ENCODE data around the gene ZNF605. TPM values are rescaled to one million over a fixed set of nuclear protein-coding genes. Genes with fewer than 3 reads are reported as not detected.
A peak's percentile ranks its signal among the peaks of the same experiment; 100 is the strongest.

ZNF605 gene
- total and polyA plus RNA-seq, 7 experiments from 2014 or later = 0.98 to 17.8 (median 8.3) TPM

DNA sequence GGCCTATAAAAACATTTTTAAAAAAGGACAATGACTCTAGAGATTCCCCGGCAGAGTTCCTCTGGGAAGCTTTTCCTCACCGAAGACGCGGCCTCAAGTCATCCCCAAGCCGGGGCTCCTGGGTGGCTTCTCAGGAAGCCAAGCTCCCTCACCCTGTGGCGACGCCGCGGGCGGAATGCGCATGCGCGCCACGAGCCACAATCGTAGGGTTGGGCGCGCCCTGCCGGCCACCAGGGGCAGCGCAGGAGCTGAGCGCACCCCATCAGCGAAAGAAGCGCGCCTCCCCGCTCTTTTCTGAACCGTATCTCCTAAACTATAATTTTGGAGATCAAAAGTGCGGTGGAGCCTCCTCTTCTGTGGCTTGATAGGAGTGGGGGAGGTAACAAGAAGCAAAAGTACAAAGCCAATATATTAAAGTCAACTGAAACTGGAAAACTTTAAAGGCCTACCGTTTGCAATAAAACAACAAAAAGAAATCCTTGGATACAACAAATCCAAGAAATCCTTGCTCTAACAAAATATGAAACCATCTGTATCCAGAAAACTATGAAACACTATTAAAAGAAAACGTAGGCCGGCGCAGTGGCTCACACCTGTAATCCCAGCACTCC, 51.3 kb downstream of the ZNF605 start:
- peaks cover 0 to 10% (median 0%) of the 10 kb centered on the region in 11 donors for H3K9me3 Mint-ChIP-seq
- ATAC-seq = peak; percentile 47
- no peaks in the 10 kb centered on the region for H3K9me3 ChIP-seq (ENCODE audit: control insufficient read depth in 2 of 3, low read length in 3 of 3)
- CTCF ChIA-PET = interaction anchor here (0.6 to 2.3 kb wide), 11 partner anchors 18 to 140 kb away, joined by 3 to 29 read pairs (median 4); partner anchors contain the start of genes CHFR and GOLGA3
- intact Hi-C loops (cut with micrococcal nuclease) = loop anchor here (1.0 to 2.0 kb wide), 7 partner anchors 18 to 137 kb away; partner anchors contain the start of gene CHFR (in 1 of the 2)
- H3K4me3 ChIP-seq (ENCODE audit: low read length) = no peak overlapping the region
- peak; percentile 84 to 97 (median 90) for DNase-seq
- peaks cover 0 to 8% (median 0%) of the 10 kb centered on the region in 5 donors for H3K36me3 Mint-ChIP-seq
- no peak overlapping the region for H3K27ac ChIP-seq (ENCODE audit: low read depth, low read length)
- H3K4me1 ChIP-seq (ENCODE audit: control insufficient read depth in 2 of 2, insufficient read depth in 2 of 2, low read length in 2 of 2) = no peaks in the 10 kb centered on the region
- no peaks in the 10 kb centered on the region for H3K27me3 ChIP-seq (ENCODE audit: control insufficient read depth in 2 of 2, insufficient read depth in 2 of 2, low read length in 2 of 2)
- H3K36me3 ChIP-seq (ENCODE audit: control insufficient read depth in 2 of 3, insufficient read depth in 3 of 3, low read length in 3 of 3) = no peaks in the 10 kb centered on the region
- peaks cover 0 to 29% (median 0%) of the 10 kb centered on the region in 5 donors for H3K27me3 Mint-ChIP-seq
- POLR2A ChIA-PET = interaction anchor here (0.9 to 2.4 kb wide), 7 partner anchors 16 to 143 kb away, joined by 3 to 13 read pairs (median 9); partner anchors contain the start of genes CHFR and GOLGA3
- peaks cover 4 to 34% (median 17%) of the 10 kb centered on the region in 7 donors for H3K4me1 Mint-ChIP-seq
- H3K27ac Mint-ChIP-seq = peak overlapping the region; percentile 40 to 91 (median 73)
- H3K4me3 Mint-ChIP-seq = peak overlapping the region; percentile 37 to 76 (median 66)

- Histone ChIP-seq H3K27me3 (ENCODE audit: control insufficient read depth in 2 of 2, insufficient read depth in 2 of 2, low read length in 2 of 2) (no peaks in the 10 kb centered on the region), H3K27ac (ENCODE audit: low read depth, low read length) (no peak overlapping the region), H3K4me3 (ENCODE audit: low read length) (no peak overlapping the region), H3K4me1 (ENCODE audit: control insufficient read depth in 2 of 2, insufficient read depth in 2 of 2, low read length in 2 of 2) (no peaks in the 10 kb centered on the region), H3K9me3 (ENCODE audit: control insufficient read depth in 2 of 3, low read length in 3 of 3) (no peaks in the 10 kb centered on the region), H3K36me3 (ENCODE audit: control insufficient read depth in 2 of 3, insufficient read depth in 3 of 3, low read length in 3 of 3) (no peaks in the 10 kb centered on the region)
- H3K27ac Mint-ChIP-seq = no peak overlapping the region
- POLR2A ChIA-PET = no interaction called here
- no peaks in the 10 kb centered on the region for H3K27me3 Mint-ChIP-seq
- H3K9me3 Mint-ChIP-seq = peaks cover 0 to 12% (median 0%) of the 10 kb centered on the region in 11 donors
- no peak for ATAC-seq
- CTCF ChIA-PET = no interaction called here
- DNase-seq = no peak
- H3K4me3 Mint-ChIP-seq = no peak overlapping the region
- H3K4me1 Mint-ChIP-seq = peaks cover 0 to 4% (median 0%) of the 10 kb centered on the region in 7 donors
- H3K36me3 Mint-ChIP-seq = peaks cover 0 to 7% (median 0%) of the 10 kb centered on the region in 5 donors
- intact Hi-C loops (cut with micrococcal nuclease) = no loop called here
Observed at GRCh38 chr12:132899033-132899432, 57.1 kb downstream of the ZNF605 start.

- H3K4me3 Mint-ChIP-seq = peak overlapping the region; percentile 35 to 100 (median 95)
- H3K4me1 ChIP-seq (ENCODE audit: control insufficient read depth in 2 of 2, insufficient read depth in 2 of 2, low read length in 2 of 2) = peaks cover 9% of the 10 kb centered on the region in 2 donors
- CTCF ChIA-PET = no interaction called here
- intact Hi-C loops (cut with micrococcal nuclease) = loop anchor here in 1 of 2 donors (5.0 kb wide), 1 partner anchor 127 kb away; the partner anchor contains the start of gene ANKLE2
- peak overlapping the region; percentile 77 to 100 (median 99) for H3K27ac Mint-ChIP-seq
- ATAC-seq = no peak
- no peak for DNase-seq
- H3K36me3 Mint-ChIP-seq = peaks cover 0 to 47% (median 13%) of the 10 kb centered on the region in 5 donors
- no peaks in the 10 kb centered on the region for H3K27me3 ChIP-seq (ENCODE audit: control insufficient read depth in 2 of 2, insufficient read depth in 2 of 2, low read length in 2 of 2)
- no peak overlapping the region for H3K4me3 ChIP-seq (ENCODE audit: low read length)
- POLR2A ChIA-PET = interaction anchor here (1.1 to 1.4 kb wide), 3 partner anchors 15 to 55 kb away, joined by 4 to 5 read pairs (median 5); no protein-coding TSS in a partner anchor
- H3K4me1 Mint-ChIP-seq = peaks cover 14 to 42% (median 29%) of the 10 kb centered on the region in 7 donors
- no peaks in the 10 kb centered on the region for H3K36me3 ChIP-seq (ENCODE audit: control insufficient read depth in 2 of 3, insufficient read depth in 3 of 3, low read length in 3 of 3)
- H3K9me3 Mint-ChIP-seq = peaks cover 0 to 19% (median 0%) of the 10 kb centered on the region in 11 donors
- no peaks in the 10 kb centered on the region for H3K27me3 Mint-ChIP-seq
- H3K27ac ChIP-seq (ENCODE audit: low read depth, low read length) = peak overlapping the region; percentile 94
- no peaks in the 10 kb centered on the region for H3K9me3 ChIP-seq (ENCODE audit: control insufficient read depth in 2 of 3, low read length in 3 of 3)
Observed at GRCh38 chr12:132888852-132889251, 67.3 kb downstream of the ZNF605 start.

DNA sequence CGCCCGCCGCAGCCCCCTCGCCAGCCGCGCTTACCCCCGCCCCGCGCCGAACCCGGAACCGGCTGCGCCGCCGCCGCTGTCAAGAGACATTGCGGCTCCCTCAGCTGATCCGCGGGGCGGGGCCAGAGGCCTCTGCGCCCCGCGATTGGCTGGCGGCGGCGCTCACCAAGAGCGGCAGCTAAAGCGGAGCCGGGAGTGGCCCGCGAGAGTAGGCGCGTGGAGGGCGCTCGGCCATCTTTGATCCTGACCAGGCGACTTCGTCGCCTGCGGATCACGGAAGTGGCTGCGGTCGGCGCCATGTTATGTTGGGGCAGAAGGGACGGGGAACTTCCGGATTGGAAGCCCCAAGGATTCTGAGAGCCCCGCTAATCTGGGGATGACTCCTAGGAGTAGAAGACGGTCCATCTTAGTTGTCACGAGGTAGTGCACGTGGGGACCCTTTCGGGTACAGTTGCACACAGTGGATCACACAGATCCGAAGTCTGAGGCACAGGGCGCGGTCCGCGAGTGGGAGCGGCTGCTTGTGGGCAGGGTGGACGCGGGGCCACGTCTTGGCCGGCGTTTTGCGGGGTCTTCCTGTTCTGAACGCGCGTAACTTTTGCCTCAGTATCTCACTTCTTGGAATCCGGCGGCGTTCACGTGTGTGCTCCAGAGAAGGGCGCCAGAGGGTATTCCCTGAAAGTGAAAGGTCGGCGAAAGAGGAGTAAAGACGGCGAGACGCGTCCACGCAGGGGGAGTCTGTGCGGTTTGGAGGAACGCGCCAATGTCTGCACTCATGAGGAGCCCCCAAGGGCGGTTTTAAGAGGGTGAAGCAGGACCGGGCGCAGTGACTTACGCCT, 68.4 kb downstream of the ZNF605 start, which contains the start of gene CHFR:
Gene CHFR, minus strand, starts transcription at position 93 of the 839 bp plus-strand sequence. CDS start 277 bp downstream, outside the sequence.
- ATAC-seq = peak; percentile 99
- peaks cover 14 to 50% (median 32%) of the 10 kb centered on the region in 7 donors for H3K4me1 Mint-ChIP-seq
- CTCF ChIA-PET = interaction anchor here (0.6 to 2.0 kb wide), 4 partner anchors 14 to 24 kb away, joined by 3 to 8 read pairs (median 4); no protein-coding TSS in a partner anchor

GRCh38 chr12:132886529-132887477, 69.3 kb downstream of the ZNF605 start:
- H3K36me3 ChIP-seq (ENCODE audit: control insufficient read depth in 2 of 3, insufficient read depth in 3 of 3, low read length in 3 of 3) = peaks cover 0 to 7% (median 0%) of the 10 kb centered on the region in 3 experiments
- H3K27ac ChIP-seq (ENCODE audit: low read depth, low read length) = peak overlapping the region; percentile 68
- no peaks in the 10 kb centered on the region for H3K9me3 ChIP-seq (ENCODE audit: control insufficient read depth in 2 of 3, low read length in 3 of 3)
- Mint-ChIP-seq H3K27ac (peak overlapping the region; percentile 65 to 100 (median 88)), H3K4me1 (peaks cover 19 to 60% (median 40%) of the 10 kb centered on the region in 7 donors), H3K9me3 (peaks cover 0 to 19% (median 0%) of the 10 kb centered on the region in 11 donors), H3K4me3 (peak overlapping the region; percentile 83 to 100 (median 97)), H3K27me3 (no peaks in the 10 kb centered on the region), H3K36me3 (peaks cover 6 to 63% (median 14%) of the 10 kb centered on the region in 5 donors)
- intact Hi-C loops (cut with micrococcal nuclease) = loop anchor here (1.0 to 5.0 kb wide), 15 partner anchors 14 to 294 kb away; partner anchors contain the start of genes ZNF10 (in 2 of the 2), ZNF140 (in 2 of the 2), ZNF26 (in 2 of the 2) and ZNF268 (in 2 of the 2)
- DNase-seq (peak in 1 of 9 donors; percentile 18), ATAC-seq (peak; percentile 3)
- H3K4me1 ChIP-seq (ENCODE audit: control insufficient read depth in 2 of 2, insufficient read depth in 2 of 2, low read length in 2 of 2) = peaks cover 9% of the 10 kb centered on the region in 2 donors
- CTCF ChIA-PET = interaction anchor here (0.6 to 2.0 kb wide), 4 partner anchors 13 to 25 kb away, joined by 3 to 8 read pairs (median 4); no protein-coding TSS in a partner anchor
- peak overlapping the region; percentile 55 for H3K4me3 ChIP-seq (ENCODE audit: low read length)
- POLR2A ChIA-PET = interaction anchor here (0.7 to 2.9 kb wide), 19 partner anchors 14 to 193 kb away, joined by 3 to 25 read pairs (median 6); partner anchors contain the start of genes GOLGA3 and ZNF26
- no peaks in the 10 kb centered on the region for H3K27me3 ChIP-seq (ENCODE audit: control insufficient read depth in 2 of 2, insufficient read depth in 2 of 2, low read length in 2 of 2)

More for the DNA sequence above, 68.4 kb downstream of the ZNF605 start, which contains the start of gene CHFR:
- peaks cover 6 to 54% (median 13%) of the 10 kb centered on the region in 5 donors for H3K36me3 Mint-ChIP-seq
- DNase-seq = peak; percentile 89 to 95 (median 93)
- Histone ChIP-seq H3K27ac (ENCODE audit: low read depth, low read length) (peak within 1 kb of the TSS; percentile 94), H3K36me3 (ENCODE audit: control insufficient read depth in 2 of 3, insufficient read depth in 3 of 3, low read length in 3 of 3) (no peaks in the 10 kb centered on the region), H3K4me1 (ENCODE audit: control insufficient read depth in 2 of 2, insufficient read depth in 2 of 2, low read length in 2 of 2) (peaks cover 9% of the 10 kb centered on the region in 2 donors), H3K27me3 (ENCODE audit: control insufficient read depth in 2 of 2, insufficient read depth in 2 of 2, low read length in 2 of 2) (no peaks in the 10 kb centered on the region), H3K4me3 (ENCODE audit: low read length) (peak within 1 kb of the TSS; percentile 100), H3K9me3 (ENCODE audit: control insufficient read depth in 2 of 3, low read length in 3 of 3) (no peaks in the 10 kb centered on the region)
- intact Hi-C loops (cut with micrococcal nuclease) = loop anchor here (1.0 to 5.0 kb wide), 15 partner anchors 15 to 294 kb away; partner anchors contain the start of genes ZNF10 (in 2 of the 2), ZNF140 (in 2 of the 2), ZNF26 (in 2 of the 2) and ZNF268 (in 2 of the 2)
- H3K27me3 Mint-ChIP-seq = no peaks in the 10 kb centered on the region
- peak within 1 kb of the TSS; percentile 98 to 100 (median 99) for H3K27ac Mint-ChIP-seq
- H3K9me3 Mint-ChIP-seq = peaks cover 0 to 19% (median 0%) of the 10 kb centered on the region in 11 donors
- POLR2A ChIA-PET = interaction anchor here (0.6 to 2.2 kb wide), 16 partner anchors 15 to 192 kb away, joined by 3 to 25 read pairs (median 4); partner anchors contain the start of genes GOLGA3 and ZNF26
- peak within 1 kb of the TSS; percentile 93 to 100 (median 97) for H3K4me3 Mint-ChIP-seq
